ENCODE results near the gene RNU1-2. TPM values are rescaled to one million over a fixed set of nuclear protein-coding genes. Genes with fewer than 3 reads are reported as not detected.

Gene RNU1-2
- total and polyA plus RNA-seq, 2 of the 8 experiments (the other 6 are each of a cell fraction or from before 2014, with no cell fraction given) = 145 to 1,303 TPM

DNA sequence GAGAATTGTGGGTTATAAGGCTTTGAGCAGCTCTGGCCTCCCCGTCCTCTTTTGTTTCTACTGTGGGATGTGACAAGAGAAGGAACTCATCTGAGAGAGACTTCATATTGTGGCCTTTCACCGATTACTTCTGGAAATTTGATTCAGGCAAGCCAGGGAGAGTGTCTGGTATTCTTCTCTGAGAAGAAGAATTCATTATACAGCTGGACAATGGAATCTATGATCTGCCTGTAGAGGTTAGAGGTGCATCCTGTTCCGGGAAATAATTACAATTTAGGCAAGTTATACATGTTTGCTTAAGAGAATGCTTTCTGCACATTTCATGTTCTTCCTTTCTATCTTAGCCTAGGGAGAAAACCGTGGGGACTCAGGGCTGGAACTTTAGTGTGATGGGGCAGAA lies 12.8 kb upstream of the RNU1-2 start:
- Histone ChIP-seq H3K79me2 (ENCODE audit: control insufficient read depth in 1 of 2, insufficient read depth in 2 of 2, low read length in 2 of 2) (no peaks in the 10 kb centered on the region), H2BK5ac (ENCODE audit: low read depth, low read length) (no peak overlapping the region), H3K4me2 (ENCODE audit: insufficient read depth in 1 of 2, low read depth in 2 of 2, low read length in 2 of 2) (no peak overlapping the region), H3K4me3 (ENCODE audit: extremely low read depth in 1 of 4, insufficient read depth in 2 of 4, low read depth in 3 of 4, low read length in 4 of 4) (no peak overlapping the region), H4K5ac (ENCODE audit: insufficient read length, low read depth, low read length) (no peak overlapping the region), H3K18ac (ENCODE audit: extremely low read depth, low read length) (no peak overlapping the region), H4K20me1 (replicated peaks in 1 of 2; ENCODE audit: control insufficient read depth in 1 of 2, insufficient read depth in 2 of 2, low read length in 2 of 2) (no peaks in the 10 kb centered on the region), H4K91ac (replicated peaks; ENCODE audit: insufficient read length, low read length) (no peak overlapping the region), H3K27ac (ENCODE audit: low read depth, low read length) (no peak overlapping the region), H3K4ac (replicated peaks; ENCODE audit: insufficient read length, low read depth, low read length) (no peak overlapping the region), H3K27me3 (replicated peaks in 1 of 4; ENCODE audit: control insufficient read depth in 3 of 4, extremely low read depth in 1 of 4, insufficient read depth in 3 of 4, low read length in 3 of 4) (no peaks in the 10 kb centered on the region), H3K36me3 (ENCODE audit: control insufficient read depth in 2 of 4, insufficient read depth in 4 of 4, low read length in 3 of 4) (no peaks in the 10 kb centered on the region), H3K23me2 (ENCODE audit: low read depth, low read length) (no peaks in the 10 kb centered on the region), H3K9ac (replicated peaks in 1 of 4; ENCODE audit: extremely low read depth in 1 of 4, low read depth in 3 of 4, low read length in 3 of 4) (no peak overlapping the region), H3K56ac (replicated peaks; ENCODE audit: insufficient read length, low read depth, low read length) (no peak overlapping the region), H3K9me3 (ENCODE audit: insufficient read depth in 2 of 2, low read depth in 1 of 2, low read length in 1 of 2) (no peaks in the 10 kb centered on the region), H3K79me1 (ENCODE audit: low read depth, low read length) (no peaks in the 10 kb centered on the region), H2BK20ac (ENCODE audit: low read length) (no peak overlapping the region), H2AK5ac (ENCODE audit: low read depth, low read length) (no peak overlapping the region), H2BK120ac (replicated peaks; ENCODE audit: low read depth, low read length) (no peak overlapping the region), H4K8ac (ENCODE audit: extremely low read depth, insufficient read depth, low read length) (no peak overlapping the region), H2AFZ (ENCODE audit: low read length) (no peak overlapping the region), H3K23ac (ENCODE audit: insufficient read length) (no peak overlapping the region), H3K4me1 (replicated peaks in 1 of 4; ENCODE audit: control insufficient read depth in 3 of 4, insufficient read depth in 4 of 4, low read length in 3 of 4) (no peaks in the 10 kb centered on the region), H3K14ac (ENCODE audit: insufficient read length) (no peak overlapping the region), H2BK15ac (ENCODE audit: low read length) (no peak overlapping the region), H2BK12ac (ENCODE audit: low read depth, low read length) (no peak overlapping the region)
- ChIA-PET POLR2A (ENCODE audit: partially characterized antibody) (no interaction called here), CTCF (ENCODE audit: partially characterized antibody) (interaction anchor here (0.9 to 1.3 kb wide), 3 partner anchors 9 to 104 kb away, joined by 3 read pairs; no protein-coding TSS in a partner anchor)
- FAIRE-seq (no peak), DNase-seq (ENCODE audit: low read depth in 1 of 2, low spot score in 2 of 2) (no peak)
- 83% methylated on average over 4 of the region's 4 CpGs; no CpG with 5 or more reads in 1 of the 2 experiments for WGBS, 2 experiments (ENCODE audit: extremely low coverage in 1 of 2, insufficient coverage in 1 of 2, insufficient read length in 1 of 2, insufficient replicate concordance in 2 of 2, low coverage in 1 of 2, low lambda C conversion rate in 2 of 2, missing lambda C conversion rate in 1 of 2)
- TF ChIP-seq GTF2F1 (IDR thresholded peaks at IDR 0.05; ENCODE audit: borderline replicate concordance, low read depth, low read length) (no peak), BCL11A (IDR thresholded peaks at IDR 0.05; ENCODE audit: low read depth in 2 of 2, low read length in 2 of 2) (no peak), JUND (IDR thresholded peaks at IDR 0.05; ENCODE audit: low read length) (no peak), KDM4A (IDR thresholded peaks at IDR 0.05; ENCODE audit: low read depth, low read length, severe bottlenecking) (no peak), GABPA (IDR thresholded peaks at IDR 0.05; ENCODE audit: borderline replicate concordance, insufficient read depth, low read length) (no peak), EP300 (IDR thresholded peaks at IDR 0.05; ENCODE audit: borderline replicate concordance in 1 of 2, low read depth in 2 of 2, low read length in 2 of 2) (no peak), NANOG (IDR thresholded peaks at IDR 0.05; ENCODE audit: insufficient read depth, low read depth, low read length, poor library complexity, severe bottlenecking) (no peak), JUN (IDR thresholded peaks at IDR 0.05; ENCODE audit: low read depth, low read length) (no peak), EZH2 (IDR thresholded peaks at IDR 0.05; ENCODE audit: low read depth, low read length, severe bottlenecking) (no peak), SP4 (IDR thresholded peaks at IDR 0.05; ENCODE audit: low read length) (no peak), RAD21 (IDR thresholded peaks at IDR 0.05 in 1 of 2, conservative IDR thresholded peaks at IDR 0.05 in 1 of 2; ENCODE audit: low read depth in 2 of 2, low read length in 2 of 2) (no peak), SP2 (IDR thresholded peaks at IDR 0.05; ENCODE audit: low read length) (no peak)
- TF ChIP-seq, protein P1, sequence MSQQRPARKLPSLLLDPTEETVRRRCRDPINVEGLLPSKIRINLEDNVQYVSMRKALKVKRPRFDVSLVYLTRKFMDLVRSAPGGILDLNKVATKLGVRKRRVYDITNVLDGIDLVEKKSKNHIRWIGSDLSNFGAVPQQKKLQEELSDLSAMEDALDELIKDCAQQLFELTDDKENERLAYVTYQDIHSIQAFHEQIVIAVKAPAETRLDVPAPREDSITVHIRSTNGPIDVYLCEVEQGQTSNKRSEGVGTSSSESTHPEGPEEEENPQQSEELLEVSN (IDR thresholded peaks at IDR 0.05) = no peak

Data from H1 (cell line).